NCI-H2227 (cell line): ENCODE data around the gene NTN5.

ENCODE experiments used
- DNase-seq: peaks from one replicate; lab custom pipeline; 2025; ENCODE audit not compliant: unreplicated experiment; lab: John Stamatoyannopoulos, UW

Gene NTN5

GRCh38 chr19:48616041-48616436 is 56.8 kb downstream of the NTN5 start:
- DNase-seq: no peak

- no peak for DNase-seq
These were observed 57.4 kb downstream of the NTN5 start for GRCh38 chr19:48615231-48616040.

GRCh38 chr19:48614436-48615230 is 58.2 kb downstream of the NTN5 start, which contains the start of gene FAM83E:
FAM83E (minus strand) TSS chr19:48615076; CDS start chr19:48613372, 1,704 bp downstream.
- DNase-seq: no peak

GRCh38 chr19:48613852-48614435 is 58.9 kb downstream of the NTN5 start:
- DNase-seq: no peak

GRCh38 chr19:48613024-48613851 is 59.6 kb downstream of the NTN5 start:
- no peak for DNase-seq

- no peak for DNase-seq
These were observed 60.9 kb downstream of the NTN5 start for GRCh38 chr19:48611872-48612271.
